ENCODE measurements around the gene NSUN4. TPM values are rescaled to one million over a fixed set of nuclear protein-coding genes. Genes with fewer than 3 reads are reported as not detected.

Gene NSUN4
- total and polyA plus RNA-seq, 2 of the 13 experiments (the other 11 are each of a cell fraction or from before 2014, with no cell fraction given), result 21.5 to 23.5 TPM

GRCh38 chr1:46394108-46394871 lies 53.7 kb downstream of the NSUN4 start, which contains the start of gene FAAH (continued):
- TF ChIP-seq ZNF407 (CRISPR knock-in tag; IDR thresholded peaks at IDR 0.05; ENCODE audit: not compliant biosample characterization) (peak; percentile 82), KDM2A (CRISPR knock-in tag; IDR thresholded peaks at IDR 0.05; ENCODE audit: borderline replicate concordance, low read depth) (peak; percentile 96), NCOR1 (IDR thresholded peaks at IDR 0.05; ENCODE audit: borderline replicate concordance, low read length) (no peak), ZC3H13 (CRISPR knock-in tag; IDR thresholded peaks at IDR 0.05) (peak; percentile 63; the same call in 1 of the 2 replicates), ZBTB38 (CRISPR knock-in tag; IDR thresholded peaks at IDR 0.05) (peak; percentile 71; the same call in 1 of the 2 replicates), XBP1 (CRISPR knock-in tag; IDR thresholded peaks at IDR 0.05) (peak; percentile 71; the same call in 1 of the 2 replicates), HDAC6 (IDR thresholded peaks at IDR 0.05; ENCODE audit: low read depth, low read length) (no peak), RERE (CRISPR knock-in tag; IDR thresholded peaks at IDR 0.05; ENCODE audit: low read depth) (no peak), GZF1 (CRISPR knock-in tag; IDR thresholded peaks at IDR 0.05) (no peak; the same call in 1 of the 2 replicates), ZNF136 (CRISPR knock-in tag; IDR thresholded peaks at IDR 0.05; ENCODE audit: low read depth) (no peak; the same call in 1 of the 2 replicates), ZBTB42 (CRISPR knock-in tag; IDR thresholded peaks at IDR 0.05) (peak; percentile 80; the same call in 1 of the 2 replicates), SNAPC2 (CRISPR knock-in tag; IDR thresholded peaks at IDR 0.05) (peak; percentile 47; the same call in 1 of the 2 replicates), ZNF101 (CRISPR knock-in tag; IDR thresholded peaks at IDR 0.05; ENCODE audit: borderline replicate concordance, low read depth) (peak; percentile 68; the same call in 1 of the 2 replicates), TBL1XR1 (IDR thresholded peaks at IDR 0.05; ENCODE audit: borderline replicate concordance, low read length, partially characterized antibody) (no peak), MED13 (CRISPR knock-in tag; IDR thresholded peaks at IDR 0.05) (peak; percentile 72; the same call in 1 of the 2 replicates)

Data from HepG2 (cell line).